ENCODE results near the gene SLC25A1.
A peak's percentile ranks its signal among the peaks of the same experiment; 100 is the strongest.

SLC25A1 gene

DNA sequence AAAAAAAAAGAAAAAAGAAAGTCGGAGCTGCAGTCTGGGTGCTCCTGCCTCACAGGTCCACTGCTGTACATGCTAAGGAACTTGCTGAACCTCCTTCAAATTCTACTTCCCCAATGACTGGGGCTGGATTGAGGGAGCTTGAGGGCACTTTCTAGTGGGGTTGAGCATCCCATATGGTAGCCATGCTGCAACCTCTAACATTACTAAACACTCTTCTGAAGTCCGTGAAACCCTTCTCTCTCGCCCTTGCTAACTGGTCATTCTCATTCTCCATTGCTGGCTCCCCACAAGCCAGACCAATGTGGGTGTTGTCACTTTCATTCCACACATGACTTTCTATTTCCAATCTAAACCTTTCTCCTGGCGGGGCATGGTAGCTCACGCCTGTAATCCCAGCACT, 35.3 kb downstream of the SLC25A1 start:
- Histone ChIP-seq H2BK5ac (ENCODE audit: low read depth, low read length, poor library complexity, severe bottlenecking) (no peak overlapping the region), H3K14ac (ENCODE audit: low read length in 2 of 2) (no peak overlapping the region), H2AK5ac (ENCODE audit: low read length, severe bottlenecking) (no peak overlapping the region), H3K9me3 (ENCODE audit: control insufficient read depth, low read length) (no peaks in the 10 kb centered on the region), H2BK120ac (ENCODE audit: low read depth, low read length) (no peak overlapping the region), H2BK15ac (ENCODE audit: low read depth, poor library complexity, severe bottlenecking) (no peak overlapping the region), H3K4me2 (ENCODE audit: low read length, poor library complexity, severe bottlenecking) (no peak overlapping the region), H3K18ac (ENCODE audit: low read depth in 1 of 2, low read length in 2 of 2) (no peak overlapping the region), H3K4me1 (ENCODE audit: control insufficient read depth, insufficient read depth, low read depth, low read length) (peaks cover 5% of the 10 kb centered on the region), H3K9ac (ENCODE audit: low read length) (peak overlapping the region; percentile 92), H3K4me3 (ENCODE audit: insufficient read depth in 1 of 2, low read depth in 1 of 2, low read length in 2 of 2) (peak overlapping the region in 1 of 2 experiments; percentile 94), H4K8ac (ENCODE audit: low read length) (no peak overlapping the region), H3K36me3 (ENCODE audit: control insufficient read depth in 1 of 2, insufficient read depth in 2 of 2, low read depth in 1 of 2, low read length in 2 of 2) (peaks cover 40 to 45% of the 10 kb centered on the region in 2 experiments), H3K27ac (ENCODE audit: low read length, poor library complexity, severe bottlenecking) (no peak overlapping the region), H3K27me3 (ENCODE audit: control insufficient read depth in 1 of 2, insufficient read depth in 1 of 2, low read length in 2 of 2) (peaks cover 16 to 22% of the 10 kb centered on the region in 2 experiments), H2AFZ (ENCODE audit: low read depth, low read length) (no peak overlapping the region), H2BK12ac (ENCODE audit: low read length in 2 of 2) (no peak overlapping the region), H3K23ac (ENCODE audit: low read length in 2 of 2) (no peak overlapping the region), H3K79me1 (replicated peaks; ENCODE audit: low read length, poor library complexity, severe bottlenecking) (peaks cover 35% of the 10 kb centered on the region), H3K4ac (ENCODE audit: low read depth in 1 of 2, low read length in 2 of 2) (no peak overlapping the region), H4K91ac (ENCODE audit: low read length) (no peak overlapping the region)
- no peak for DNase-seq
- 89% methylated on average over 5 of the region's 5 CpGs for WGBS

DNA sequence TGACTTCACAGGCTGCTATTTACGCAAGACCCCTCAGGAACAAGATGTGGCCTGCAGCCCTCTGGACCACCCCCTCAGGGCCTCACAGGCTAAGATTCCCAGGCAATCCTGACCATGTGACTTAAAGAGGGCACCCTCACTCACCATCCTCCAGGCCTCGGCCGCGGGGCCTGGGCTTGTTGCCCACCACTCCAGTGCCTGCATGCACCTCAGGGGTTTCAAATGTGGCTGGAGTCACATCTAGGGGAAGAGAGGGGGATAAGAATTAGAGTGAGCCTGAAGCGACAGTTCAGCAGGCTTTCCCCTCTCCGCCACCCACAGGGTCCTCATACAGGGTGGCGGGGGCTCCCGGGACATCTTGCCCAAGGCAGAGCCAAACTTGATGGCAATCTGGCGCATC, 36.1 kb downstream of the SLC25A1 start:
- H3K9ac ChIP-seq (ENCODE audit: low read length), result no peak overlapping the region
- H3K79me1 ChIP-seq (replicated peaks; ENCODE audit: low read length, poor library complexity, severe bottlenecking), result peaks cover 39% of the 10 kb centered on the region
- H3K4me1 ChIP-seq (ENCODE audit: control insufficient read depth, insufficient read depth, low read depth, low read length), result peaks cover 5% of the 10 kb centered on the region
- no peak overlapping the region for H2BK5ac ChIP-seq (ENCODE audit: low read depth, low read length, poor library complexity, severe bottlenecking)
- no peak overlapping the region for H3K18ac ChIP-seq (ENCODE audit: low read depth in 1 of 2, low read length in 2 of 2)
- no peak overlapping the region for H2AK5ac ChIP-seq (ENCODE audit: low read length, severe bottlenecking)
- H3K4me2 ChIP-seq (ENCODE audit: low read length, poor library complexity, severe bottlenecking), result no peak overlapping the region
- no peak overlapping the region for H2BK15ac ChIP-seq (ENCODE audit: low read depth, poor library complexity, severe bottlenecking)
- no peak overlapping the region for H3K4me3 ChIP-seq (ENCODE audit: insufficient read depth in 1 of 2, low read depth in 1 of 2, low read length in 2 of 2)
- no peak overlapping the region for H2AFZ ChIP-seq (ENCODE audit: low read depth, low read length)
- peaks cover 49 to 54% of the 10 kb centered on the region in 2 experiments for H3K36me3 ChIP-seq (ENCODE audit: control insufficient read depth in 1 of 2, insufficient read depth in 2 of 2, low read depth in 1 of 2, low read length in 2 of 2)
- H4K91ac ChIP-seq (ENCODE audit: low read length), result no peak overlapping the region
- 98% methylated on average over 9 of the region's 9 CpGs for WGBS
- H3K9me3 ChIP-seq (ENCODE audit: control insufficient read depth, low read length), result no peaks in the 10 kb centered on the region
- no peak for DNase-seq
- H2BK120ac ChIP-seq (ENCODE audit: low read depth, low read length), result no peak overlapping the region
- no peak overlapping the region for H3K23ac ChIP-seq (ENCODE audit: low read length in 2 of 2)
- H3K4ac ChIP-seq (ENCODE audit: low read depth in 1 of 2, low read length in 2 of 2), result no peak overlapping the region
- no peak overlapping the region for H2BK12ac ChIP-seq (ENCODE audit: low read length in 2 of 2)
- no peak overlapping the region for H4K8ac ChIP-seq (ENCODE audit: low read length)
- H3K27me3 ChIP-seq (ENCODE audit: control insufficient read depth in 1 of 2, insufficient read depth in 1 of 2, low read length in 2 of 2), result peaks cover 8 to 14% of the 10 kb centered on the region in 2 experiments
- no peak overlapping the region for H3K27ac ChIP-seq (ENCODE audit: low read length, poor library complexity, severe bottlenecking)
- no peak overlapping the region for H3K14ac ChIP-seq (ENCODE audit: low read length in 2 of 2)

DNA sequence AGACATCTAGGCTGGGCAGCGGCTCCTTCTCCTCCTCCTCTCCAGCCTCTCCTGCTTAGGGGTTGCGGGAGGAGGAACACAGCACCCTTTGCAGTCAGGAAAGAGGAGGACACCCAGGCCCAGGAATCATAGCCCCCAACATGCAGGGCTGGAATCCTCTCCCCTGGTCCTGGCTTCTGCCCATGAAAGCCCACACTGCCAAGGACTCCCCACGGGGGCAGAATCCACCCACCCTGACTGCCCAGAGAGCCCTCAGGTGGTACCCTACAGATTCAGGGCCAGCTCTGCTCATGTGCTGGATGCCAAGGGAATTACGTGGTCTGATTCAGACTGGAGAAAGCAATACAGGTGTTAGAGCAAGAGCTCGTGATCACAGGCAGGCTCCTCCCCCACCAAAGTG, 38.6 kb downstream of the SLC25A1 start:
- no peak overlapping the region for H3K18ac ChIP-seq (ENCODE audit: low read depth in 1 of 2, low read length in 2 of 2)
- no peak overlapping the region for H3K27ac ChIP-seq (ENCODE audit: low read length, poor library complexity, severe bottlenecking)
- H2BK15ac ChIP-seq (ENCODE audit: low read depth, poor library complexity, severe bottlenecking), result no peak overlapping the region
- H3K27me3 ChIP-seq (ENCODE audit: control insufficient read depth in 1 of 2, insufficient read depth in 1 of 2, low read length in 2 of 2), result no peaks in the 10 kb centered on the region
- no peak overlapping the region for H4K91ac ChIP-seq (ENCODE audit: low read length)
- over 99% methylated on average over 5 of the region's 5 CpGs for WGBS
- H3K4me2 ChIP-seq (ENCODE audit: low read length, poor library complexity, severe bottlenecking), result no peak overlapping the region
- no peak overlapping the region for H2AFZ ChIP-seq (ENCODE audit: low read depth, low read length)
- DNase-seq, result no peak
- H3K9ac ChIP-seq (ENCODE audit: low read length), result no peak overlapping the region
- H2BK5ac ChIP-seq (ENCODE audit: low read depth, low read length, poor library complexity, severe bottlenecking), result no peak overlapping the region
- no peak overlapping the region for H2AK5ac ChIP-seq (ENCODE audit: low read length, severe bottlenecking)
- H2BK120ac ChIP-seq (ENCODE audit: low read depth, low read length), result no peak overlapping the region
- peaks cover 5% of the 10 kb centered on the region for H3K4me1 ChIP-seq (ENCODE audit: control insufficient read depth, insufficient read depth, low read depth, low read length)
- H3K4ac ChIP-seq (ENCODE audit: low read depth in 1 of 2, low read length in 2 of 2), result no peak overlapping the region
- no peaks in the 10 kb centered on the region for H3K9me3 ChIP-seq (ENCODE audit: control insufficient read depth, low read length)
- H4K8ac ChIP-seq (ENCODE audit: low read length), result no peak overlapping the region
- H3K79me1 ChIP-seq (replicated peaks; ENCODE audit: low read length, poor library complexity, severe bottlenecking), result peaks cover 44% of the 10 kb centered on the region
- H3K4me3 ChIP-seq (ENCODE audit: insufficient read depth in 1 of 2, low read depth in 1 of 2, low read length in 2 of 2), result no peak overlapping the region
- H3K14ac ChIP-seq (ENCODE audit: low read length in 2 of 2), result no peak overlapping the region
- peaks cover 63 to 74% of the 10 kb centered on the region in 2 experiments for H3K36me3 ChIP-seq (ENCODE audit: control insufficient read depth in 1 of 2, insufficient read depth in 2 of 2, low read depth in 1 of 2, low read length in 2 of 2)
- no peak overlapping the region for H3K23ac ChIP-seq (ENCODE audit: low read length in 2 of 2)
- H2BK12ac ChIP-seq (ENCODE audit: low read length in 2 of 2), result no peak overlapping the region

DNA sequence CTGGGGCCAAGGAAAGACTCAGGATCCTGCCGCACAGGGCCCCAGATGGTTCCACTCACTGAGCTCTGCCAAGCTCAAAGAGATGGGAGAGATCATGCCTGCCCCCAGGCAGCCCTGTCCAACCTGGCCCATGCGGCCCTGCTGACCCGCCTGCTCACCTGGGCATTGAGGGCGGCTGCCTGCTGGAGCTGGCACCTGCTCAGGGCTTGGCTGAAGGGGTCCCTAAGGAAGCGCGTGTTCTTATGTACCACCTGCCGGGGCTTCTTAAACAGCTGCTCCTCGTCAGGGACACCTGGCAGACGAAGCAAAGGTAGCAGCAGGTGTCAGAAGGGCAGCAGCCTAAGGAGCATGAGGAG, 39.6 kb downstream of the SLC25A1 start:
- H3K18ac ChIP-seq (ENCODE audit: low read depth in 1 of 2, low read length in 2 of 2), result no peak overlapping the region
- H2BK15ac ChIP-seq (ENCODE audit: low read depth, poor library complexity, severe bottlenecking), result no peak overlapping the region
- no peak overlapping the region for H3K23ac ChIP-seq (ENCODE audit: low read length in 2 of 2)
- H3K4me1 ChIP-seq (ENCODE audit: control insufficient read depth, insufficient read depth, low read depth, low read length), result peaks cover 5% of the 10 kb centered on the region
- no peaks in the 10 kb centered on the region for H3K27me3 ChIP-seq (ENCODE audit: control insufficient read depth in 1 of 2, insufficient read depth in 1 of 2, low read length in 2 of 2)
- peaks cover 73 to 84% of the 10 kb centered on the region in 2 experiments for H3K36me3 ChIP-seq (ENCODE audit: control insufficient read depth in 1 of 2, insufficient read depth in 2 of 2, low read depth in 1 of 2, low read length in 2 of 2)
- no peak overlapping the region for H2BK12ac ChIP-seq (ENCODE audit: low read length in 2 of 2)
- no peak for DNase-seq
- no peak overlapping the region for H4K91ac ChIP-seq (ENCODE audit: low read length)
- H2BK120ac ChIP-seq (ENCODE audit: low read depth, low read length), result no peak overlapping the region
- no peak overlapping the region for H2AK5ac ChIP-seq (ENCODE audit: low read length, severe bottlenecking)
- H2BK5ac ChIP-seq (ENCODE audit: low read depth, low read length, poor library complexity, severe bottlenecking), result no peak overlapping the region
- H3K4ac ChIP-seq (ENCODE audit: low read depth in 1 of 2, low read length in 2 of 2), result no peak overlapping the region
- WGBS, result 98% methylated on average over 9 of the region's 9 CpGs
- no peak overlapping the region for H3K4me3 ChIP-seq (ENCODE audit: insufficient read depth in 1 of 2, low read depth in 1 of 2, low read length in 2 of 2)
- no peak overlapping the region for H3K4me2 ChIP-seq (ENCODE audit: low read length, poor library complexity, severe bottlenecking)
- H4K8ac ChIP-seq (ENCODE audit: low read length), result no peak overlapping the region
- no peak overlapping the region for H3K9ac ChIP-seq (ENCODE audit: low read length)
- no peak overlapping the region for H3K27ac ChIP-seq (ENCODE audit: low read length, poor library complexity, severe bottlenecking)
- H3K14ac ChIP-seq (ENCODE audit: low read length in 2 of 2), result no peak overlapping the region
- H2AFZ ChIP-seq (ENCODE audit: low read depth, low read length), result no peak overlapping the region
- peaks cover 48% of the 10 kb centered on the region for H3K79me1 ChIP-seq (replicated peaks; ENCODE audit: low read length, poor library complexity, severe bottlenecking)
- H3K9me3 ChIP-seq (ENCODE audit: control insufficient read depth, low read length), result no peaks in the 10 kb centered on the region
